ENCODE results near the gene SLC47A1.

The SLC47A1 gene

DNA sequence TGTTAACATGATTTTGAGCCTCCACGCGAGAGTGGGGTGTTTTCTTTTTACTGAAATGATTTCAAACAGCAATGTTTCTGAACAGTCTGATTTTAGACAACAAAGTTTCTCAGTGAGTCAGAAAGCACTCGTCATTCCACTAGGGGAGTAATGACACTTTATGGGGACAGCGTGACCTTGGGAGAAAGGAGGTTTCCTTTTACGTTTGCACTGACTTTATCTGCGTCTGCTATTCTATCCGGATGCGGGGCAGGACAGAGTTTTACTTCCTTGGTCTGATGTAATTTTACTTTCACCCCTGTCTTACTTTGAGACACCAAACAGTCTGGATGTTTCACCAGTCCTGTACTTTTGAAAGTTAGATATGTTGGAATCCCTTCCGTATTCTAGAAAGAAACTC, 20.7 kb downstream of the SLC47A1 start:
- no peak overlapping the region for H3K4me3 ChIP-seq (ENCODE audit: low read depth, low read length)
- no peak for DNase-seq (ENCODE audit: low read depth)
- TF ChIP-seq, protein P1, sequence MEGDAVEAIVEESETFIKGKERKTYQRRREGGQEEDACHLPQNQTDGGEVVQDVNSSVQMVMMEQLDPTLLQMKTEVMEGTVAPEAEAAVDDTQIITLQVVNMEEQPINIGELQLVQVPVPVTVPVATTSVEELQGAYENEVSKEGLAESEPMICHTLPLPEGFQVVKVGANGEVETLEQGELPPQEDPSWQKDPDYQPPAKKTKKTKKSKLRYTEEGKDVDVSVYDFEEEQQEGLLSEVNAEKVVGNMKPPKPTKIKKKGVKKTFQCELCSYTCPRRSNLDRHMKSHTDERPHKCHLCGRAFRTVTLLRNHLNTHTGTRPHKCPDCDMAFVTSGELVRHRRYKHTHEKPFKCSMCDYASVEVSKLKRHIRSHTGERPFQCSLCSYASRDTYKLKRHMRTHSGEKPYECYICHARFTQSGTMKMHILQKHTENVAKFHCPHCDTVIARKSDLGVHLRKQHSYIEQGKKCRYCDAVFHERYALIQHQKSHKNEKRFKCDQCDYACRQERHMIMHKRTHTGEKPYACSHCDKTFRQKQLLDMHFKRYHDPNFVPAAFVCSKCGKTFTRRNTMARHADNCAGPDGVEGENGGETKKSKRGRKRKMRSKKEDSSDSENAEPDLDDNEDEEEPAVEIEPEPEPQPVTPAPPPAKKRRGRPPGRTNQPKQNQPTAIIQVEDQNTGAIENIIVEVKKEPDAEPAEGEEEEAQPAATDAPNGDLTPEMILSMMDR (IDR thresholded peaks at IDR 0.05; ENCODE audit: control insufficient read depth, extremely low read depth, insufficient read depth) = no peak

DNA sequence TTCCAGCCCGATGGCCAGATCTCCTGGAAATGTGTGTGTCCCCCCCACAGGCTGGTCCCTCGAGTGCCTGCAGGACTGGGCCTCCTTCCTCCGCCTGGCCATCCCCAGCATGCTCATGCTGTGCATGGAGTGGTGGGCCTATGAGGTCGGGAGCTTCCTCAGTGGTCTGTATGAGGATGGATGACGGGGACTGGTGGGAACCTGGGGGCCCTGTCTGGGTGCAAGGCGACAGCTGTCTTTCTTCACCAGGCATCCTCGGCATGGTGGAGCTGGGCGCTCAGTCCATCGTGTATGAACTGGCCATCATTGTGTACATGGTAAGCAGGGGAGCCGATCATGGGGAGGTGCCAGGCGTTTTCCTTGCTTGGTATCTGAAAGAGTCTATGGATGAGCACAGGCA, 22.1 kb downstream of the SLC47A1 start:
- no peak overlapping the region for H3K4me3 ChIP-seq (ENCODE audit: low read depth, low read length)
- DNase-seq (ENCODE audit: low read depth) = no peak
- TF ChIP-seq, protein P1 (IDR thresholded peaks at IDR 0.05; ENCODE audit: control insufficient read depth, extremely low read depth, insufficient read depth) = no peak

DNA sequence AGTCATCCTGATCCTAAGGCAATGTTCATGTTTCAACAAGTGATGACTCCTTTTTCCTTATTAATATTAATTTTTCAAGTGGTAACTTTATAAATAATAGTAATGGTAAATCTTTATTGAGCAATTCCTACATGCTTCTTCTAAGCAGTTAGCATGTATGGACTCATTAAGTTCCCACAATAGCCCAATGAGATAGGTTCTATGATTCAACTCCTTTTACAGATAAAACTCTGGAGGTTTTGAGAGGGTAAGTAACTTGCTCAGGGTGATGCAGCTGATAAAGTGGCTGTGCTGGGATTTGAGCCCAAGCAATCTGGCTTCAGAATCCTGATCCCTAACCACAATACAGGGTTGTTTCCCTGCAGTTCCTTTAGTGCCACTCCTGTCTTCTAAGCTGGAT, 25.3 kb downstream of the SLC47A1 start:
- DNase-seq (ENCODE audit: low read depth) = no peak
- TF ChIP-seq, protein P1 (IDR thresholded peaks at IDR 0.05; ENCODE audit: control insufficient read depth, extremely low read depth, insufficient read depth) = no peak
- no peak overlapping the region for H3K4me3 ChIP-seq (ENCODE audit: low read depth, low read length)

GRCh38 chr17:19561697-19562318, 28.2 kb downstream of the SLC47A1 start:
- DNase-seq (ENCODE audit: low read depth) = no peak
- TF ChIP-seq, protein P1 (IDR thresholded peaks at IDR 0.05; ENCODE audit: control insufficient read depth, extremely low read depth, insufficient read depth) = no peak
- no peak overlapping the region for H3K4me3 ChIP-seq (ENCODE audit: low read depth, low read length)

- no peak overlapping the region for H3K4me3 ChIP-seq (ENCODE audit: low read depth, low read length)
- TF ChIP-seq, protein P1 (IDR thresholded peaks at IDR 0.05; ENCODE audit: control insufficient read depth, extremely low read depth, insufficient read depth) = no peak
- DNase-seq (ENCODE audit: low read depth) = no peak
These were observed 32.3 kb downstream of the SLC47A1 start for GRCh38 chr17:19565817-19566575.

GRCh38 chr17:19567216-19568015, 33.8 kb downstream of the SLC47A1 start:
- TF ChIP-seq, protein P1 (IDR thresholded peaks at IDR 0.05; ENCODE audit: control insufficient read depth, extremely low read depth, insufficient read depth) = no peak
- no peak overlapping the region for H3K4me3 ChIP-seq (ENCODE audit: low read depth, low read length)
- no peak for DNase-seq (ENCODE audit: low read depth)

Measured in LNCaP clone FGC (cell line).